ENCODE data around the gene SLC27A1.
"Not testable (repeated sequence)": the region's sequence is repeated elsewhere in the genome, so short reads cannot be mapped to it uniquely, and the experiment has no call there.

The SLC27A1 gene

GRCh38 chr19:17541184-17541759 lies 70.9 kb downstream of the SLC27A1 start:
- no peak for DNase-seq

- DNase-seq, result no peak
These were observed 71.7 kb downstream of the SLC27A1 start for GRCh38 chr19:17542042-17542441.

- no peak for DNase-seq
These were observed 72.7 kb downstream of the SLC27A1 start for GRCh38 chr19:17542793-17543582.

- no peak for DNase-seq
These were observed 73.7 kb downstream of the SLC27A1 start for GRCh38 chr19:17543986-17544385.

GRCh38 chr19:17544418-17544817 lies 74.1 kb downstream of the SLC27A1 start:
- DNase-seq, result no peak

- no peak for DNase-seq
These were observed 77.8 kb downstream of the SLC27A1 start for GRCh38 chr19:17548145-17548544.

- DNase-seq, result no peak
These were observed 78.9 kb downstream of the SLC27A1 start for GRCh38 chr19:17549085-17549740.

- DNase-seq, result no peak
These were observed 79.8 kb downstream of the SLC27A1 start for GRCh38 chr19:17550076-17550667.

GRCh38 chr19:17552735-17553134 lies 82.4 kb downstream of the SLC27A1 start:
- DNase-seq, result not testable (repeated sequence)

- no peak for DNase-seq
These were observed 82.9 kb downstream of the SLC27A1 start for GRCh38 chr19:17553256-17553655.

- no peak for DNase-seq
These were observed 84.7 kb downstream of the SLC27A1 start for GRCh38 chr19:17554968-17555479.

GRCh38 chr19:17555480-17555928 lies 85.2 kb downstream of the SLC27A1 start, which contains the start of gene COLGALT1:
TSS of gene COLGALT1 (plus strand) at chr19:17555649. CDS start at chr19:17555714, 65 bp downstream.
- peak; percentile 99 for DNase-seq
